Forelimb muscle (tissue), 1 donor: Measurements from ENCODE around the gene TBCC. TPM values are rescaled to one million over a fixed set of nuclear protein-coding genes. Genes with fewer than 3 reads are reported as not detected.

ENCODE experiments used
- DNase-seq: peaks from one replicate; pipeline ENCODE4 v3.0.0-alpha.2; 2013; ENCODE audit warnings: low read depth
- polyA plus RNA-seq: library from polyadenylated mRNA; unstranded; fragments of 120-200 nt; gene quantifications from one replicate; pipeline ENCODE4 v1.2.1, GENCODE V29; 2013; ENCODE audit not compliant: insufficient read length

Gene TBCC
- polyA plus RNA-seq, 1 donor: 12.3 TPM

GRCh38 chr6:42696526-42697267, 49.2 kb downstream of the TBCC start:
- DNase-seq: no peak

GRCh38 chr6:42694586-42694985, 51.3 kb downstream of the TBCC start:
- no peak for DNase-seq

Other genes with a start within 250 kb of the TBCC start
- 17.0 TPM for gene UBR2, start 182.1 kb downstream of the TBCC start, polyA plus RNA-seq
- gene PRPH2, start 23.5 kb downstream of the TBCC start, polyA plus RNA-seq: 2.6 TPM
- gene BICRAL, start 35.9 kb upstream of the TBCC start, polyA plus RNA-seq: 10.9 TPM
- gene RPL7L1, start 133.5 kb upstream of the TBCC start, polyA plus RNA-seq: 78.8 TPM
- gene PTCRA, start 169.9 kb upstream of the TBCC start, polyA plus RNA-seq: not detected
- 23.6 TPM for gene CNPY3, start 183.4 kb upstream of the TBCC start, polyA plus RNA-seq
- 0.65 TPM for gene GNMT, start 214.7 kb upstream of the TBCC start, polyA plus RNA-seq
- gene PEX6, start 233.1 kb upstream of the TBCC start, polyA plus RNA-seq: 15.0 TPM
- gene PPP2R5D, start 238.5 kb upstream of the TBCC start, polyA plus RNA-seq: 39.0 TPM